Neuronal stem cell (in vitro differentiated cells): ENCODE measurements around the gene MAN1B1.

Experiments
- DNase-seq: peaks from one replicate; pipeline ENCODE4 v3.0.0-alpha.2; 2013; ENCODE audit warnings: low spot score
- H2AFZ ChIP-seq: one replicate; pipeline ENCODE4 v1.6.1; 2013; ENCODE audit warnings: mild to moderate bottlenecking, low read length, inconsistent platforms
- H2AK5ac ChIP-seq: 2 replicates; pipeline ENCODE4 v1.6.1; 2013; ENCODE audit warnings: low read depth, mild to moderate bottlenecking, inconsistent platforms, low read length, moderate library complexity, mixed read lengths
- H2BK120ac ChIP-seq: 2 replicates; pipeline ENCODE4 v1.6.1; 2013; ENCODE audit warnings: low read depth, mild to moderate bottlenecking, inconsistent platforms, low read length, moderate library complexity, mixed read lengths
- H2BK12ac ChIP-seq: one replicate; pipeline ENCODE4 v1.6.1; 2013; ENCODE audit warnings: low read length, inconsistent platforms
- H2BK15ac ChIP-seq: 2 replicates; pipeline ENCODE4 v1.6.1; 2013; ENCODE audit warnings: mild to moderate bottlenecking, low read length, inconsistent platforms, mixed read lengths
- H2BK5ac ChIP-seq: one replicate; pipeline ENCODE4 v1.6.1; 2013; ENCODE audit warnings: inconsistent platforms, mild to moderate bottlenecking, low read length, moderate library complexity
- H3K14ac ChIP-seq: one replicate; pipeline ENCODE4 v1.6.1; 2013; ENCODE audit warnings: low read length, inconsistent platforms
- H3K18ac ChIP-seq: 2 replicates; pipeline ENCODE4 v1.6.1; 2013; ENCODE audit warnings: low read length, inconsistent platforms
- H3K23ac ChIP-seq: 2 replicates; pipeline ENCODE4 v1.6.1; 2013; ENCODE audit warnings: low read depth, mild to moderate bottlenecking, mixed read lengths, low read length, inconsistent platforms; ENCODE audit not compliant: poor library complexity
- H3K27ac ChIP-seq: replicated peaks from 3 replicates; pipeline ENCODE4 v1.5.1; 2013; ENCODE audit warnings: low read length, inconsistent platforms
- H3K27me3 ChIP-seq, 3 experiments: 2 replicates each; pipeline ENCODE4 v1.6.1; 2013; ENCODE audit warnings: low read length in 3 of 3, mild to moderate bottlenecking in 2 of 3, inconsistent platforms in 1 of 3, low read depth in 1 of 3, mixed read lengths in 1 of 3, moderate library complexity in 1 of 3; ENCODE audit not compliant: control insufficient read depth in 3 of 3, insufficient read depth in 3 of 3
- H3K36me3 ChIP-seq, 2 donors: replicated peaks in 1 of 2; 2 replicates each; pipeline ENCODE4 v1.6.1; 2013; ENCODE audit warnings: low read length in 2 of 2; ENCODE audit not compliant: control insufficient read depth in 2 of 2, insufficient read depth in 2 of 2
- H3K4ac ChIP-seq: 2 replicates; pipeline ENCODE4 v1.6.1; 2013; ENCODE audit warnings: inconsistent platforms, mild to moderate bottlenecking, low read length, moderate library complexity
- H3K4me1 ChIP-seq, 2 donors: 1 replicate in 1 of 2; 2 replicates in 1 of 2; pipeline ENCODE4 v1.6.1; 2013; ENCODE audit warnings: low read length in 2 of 2, low read depth in 1 of 2; ENCODE audit not compliant: control insufficient read depth in 2 of 2, insufficient read depth in 1 of 2
- H3K4me2 ChIP-seq: one replicate; pipeline ENCODE4 v1.6.1; 2013; ENCODE audit warnings: mild to moderate bottlenecking, low read length, inconsistent platforms; ENCODE audit not compliant: insufficient read depth, poor library complexity, severe bottlenecking
- H3K4me3 ChIP-seq, 2 donors: 2 replicates each; pipeline ENCODE4 v1.5.1; 2013; ENCODE audit warnings: low read length in 2 of 2, mild to moderate bottlenecking in 2 of 2, inconsistent platforms in 1 of 2, moderate library complexity in 1 of 2
- H3K79me1 ChIP-seq: one replicate; pipeline ENCODE4 v1.6.1; 2013; ENCODE audit warnings: low read depth, mild to moderate bottlenecking, inconsistent platforms, low read length, moderate library complexity
- H3K9ac ChIP-seq: one replicate; pipeline ENCODE4 v1.6.1; 2013; ENCODE audit warnings: mild to moderate bottlenecking, low read depth, low read length, inconsistent platforms; ENCODE audit not compliant: poor library complexity
- H3K9me3 ChIP-seq, 2 donors: replicated peaks in 1 of 2; 2 replicates each; pipeline versions ENCODE3 to v1.6.1; 2013; ENCODE audit warnings: low read length in 2 of 2, mild to moderate bottlenecking in 2 of 2, inconsistent platforms in 1 of 2, low read depth in 1 of 2, mixed read lengths in 1 of 2, moderate library complexity in 1 of 2; ENCODE audit not compliant: control insufficient read depth in 2 of 2, insufficient read depth in 1 of 2
- H4K8ac ChIP-seq: one replicate; pipeline ENCODE4 v1.6.1; 2013; ENCODE audit warnings: low read depth, mild to moderate bottlenecking, inconsistent platforms, low read length, moderate library complexity
- H4K91ac ChIP-seq: one replicate; pipeline ENCODE4 v1.6.1; 2013; ENCODE audit warnings: low read length, low read depth, mild to moderate bottlenecking, inconsistent platforms; ENCODE audit not compliant: poor library complexity
- WGBS, 2 donors: extraction: QIAGEN DNeasy Blood & Tissue Kit; methylation state at CpG; one replicate each; pipeline ENCODE4 v1.1.7; 2013; ENCODE audit warnings: missing lambda C conversion rate in 2 of 2, mixed read lengths in 1 of 2; ENCODE audit not compliant: insufficient read length in 2 of 2, insufficient replicate concordance in 1 of 2; ENCODE audit errors: extremely low coverage in 2 of 2; 5-methylcytosine and 5-hydroxymethylcytosine counted together

Gene MAN1B1

DNA sequence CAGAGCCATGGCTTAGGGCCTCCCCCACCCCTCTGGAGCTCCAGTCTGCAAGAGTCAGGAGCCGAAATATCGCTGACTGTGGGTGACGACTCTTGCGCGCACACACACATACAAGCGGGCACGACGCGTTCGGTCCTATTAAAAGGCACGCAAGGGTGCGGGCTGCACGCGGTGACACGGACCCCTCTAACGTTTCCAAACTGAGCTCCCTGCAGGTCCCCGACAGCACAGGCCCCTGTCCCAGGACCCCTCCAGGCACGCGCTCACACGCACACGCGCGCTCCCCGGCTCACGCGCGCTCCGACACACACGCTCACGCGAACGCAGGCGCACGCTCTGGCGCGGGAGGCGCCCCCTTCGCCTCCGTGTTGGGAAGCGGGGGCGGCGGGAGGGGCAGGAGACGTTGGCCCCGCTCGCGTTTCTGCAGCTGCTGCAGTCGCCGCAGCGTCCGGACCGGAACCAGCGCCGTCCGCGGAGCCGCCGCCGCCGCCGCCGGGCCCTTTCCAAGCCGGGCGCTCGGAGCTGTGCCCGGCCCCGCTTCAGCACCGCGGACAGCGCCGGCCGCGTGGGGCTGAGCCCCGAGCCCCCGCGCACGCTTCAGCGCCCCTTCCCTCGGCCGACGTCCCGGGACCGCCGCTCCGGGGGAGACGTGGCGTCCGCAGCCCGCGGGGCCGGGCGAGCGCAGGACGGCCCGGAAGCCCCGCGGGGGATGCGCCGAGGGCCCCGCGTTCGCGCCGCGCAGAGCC, 52.1 kb downstream of the MAN1B1 start, which contains the start of gene GRIN1:
Gene GRIN1 (plus strand): TSS at position 433 of the 746 bp plus-strand sequence. CDS start 333 bp downstream, outside the sequence.
- peaks cover 2% of the 10 kb centered on the region for H3K79me1 ChIP-seq
- H4K91ac ChIP-seq, result no peak within 1 kb of the TSS
- no peak within 1 kb of the TSS for H3K27ac ChIP-seq
- peak within 1 kb of the TSS; percentile 44 for H3K9ac ChIP-seq
- H2BK5ac ChIP-seq, result no peak within 1 kb of the TSS
- H3K9me3 ChIP-seq, result peaks cover 0 to 5% of the 10 kb centered on the region in 2 donors
- peak within 1 kb of the TSS; percentile 73 for H3K23ac ChIP-seq
- peak within 1 kb of the TSS; percentile 2 for H3K4me2 ChIP-seq
- H3K4me1 ChIP-seq, result peaks cover 0 to 2% of the 10 kb centered on the region in 2 donors
- H2BK120ac ChIP-seq, result no peak within 1 kb of the TSS
- H4K8ac ChIP-seq, result no peak within 1 kb of the TSS
- H2AK5ac ChIP-seq, result no peak within 1 kb of the TSS
- H3K4ac ChIP-seq, result no peak within 1 kb of the TSS
- no CpG with 5 or more reads among the region's 104 CpGs for WGBS, 2 donors
- H3K18ac ChIP-seq, result no peak within 1 kb of the TSS
- H3K4me3 ChIP-seq, result peak within 1 kb of the TSS in 1 of 2 donors; percentile 68
- peaks cover 10 to 84% (median 76%) of the 10 kb centered on the region in 3 experiments for H3K27me3 ChIP-seq
- no peak within 1 kb of the TSS for H2BK12ac ChIP-seq
- no peaks in the 10 kb centered on the region for H3K36me3 ChIP-seq
- DNase-seq, result peak; percentile 60
- H2AFZ ChIP-seq, result no peak within 1 kb of the TSS
- H3K14ac ChIP-seq, result peak within 1 kb of the TSS; percentile 89
- no peak within 1 kb of the TSS for H2BK15ac ChIP-seq

DNA sequence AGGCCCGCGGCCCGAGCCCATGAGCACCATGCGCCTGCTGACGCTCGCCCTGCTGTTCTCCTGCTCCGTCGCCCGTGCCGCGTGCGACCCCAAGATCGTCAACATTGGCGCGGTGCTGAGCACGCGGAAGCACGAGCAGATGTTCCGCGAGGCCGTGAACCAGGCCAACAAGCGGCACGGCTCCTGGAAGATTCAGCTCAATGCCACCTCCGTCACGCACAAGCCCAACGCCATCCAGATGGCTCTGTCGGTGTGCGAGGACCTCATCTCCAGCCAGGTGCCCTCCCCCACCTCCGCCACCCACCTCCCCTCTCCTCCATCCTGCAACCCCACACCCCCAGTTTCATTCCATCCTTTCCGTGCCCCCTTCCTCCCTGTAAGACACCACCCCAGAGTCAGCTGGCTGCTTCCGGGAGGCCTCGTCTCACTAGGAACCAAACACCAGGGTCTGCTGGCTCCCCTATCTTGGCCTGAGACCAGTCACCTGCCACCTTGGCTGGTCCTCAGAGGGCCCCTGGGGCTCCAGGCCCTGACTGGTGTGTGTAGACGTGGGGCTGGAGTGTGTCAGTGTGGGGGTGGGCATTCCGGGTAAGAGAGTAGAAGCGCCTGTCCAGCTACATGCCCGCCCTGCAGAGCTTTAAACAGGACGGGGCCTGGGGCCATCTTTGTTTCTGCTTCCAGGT, 52.8 kb downstream of the MAN1B1 start:
- Histone ChIP-seq H4K91ac (no peak overlapping the region), H3K4ac (no peak overlapping the region), H4K8ac (no peak overlapping the region), H2AFZ (no peak overlapping the region), H2BK5ac (no peak overlapping the region), H2AK5ac (no peak overlapping the region), H3K18ac (no peak overlapping the region), H3K9me3 (peaks cover 0 to 5% of the 10 kb centered on the region in 2 donors), H3K14ac (peak overlapping the region; percentile 89), H3K23ac (peak overlapping the region; percentile 68), H3K4me2 (no peak overlapping the region), H2BK15ac (no peak overlapping the region), H3K4me3 (peak overlapping the region in 1 of 2 donors; percentile 68), H2BK12ac (no peak overlapping the region), H2BK120ac (no peak overlapping the region), H3K79me1 (peaks cover 2% of the 10 kb centered on the region), H3K9ac (peak overlapping the region; percentile 44), H3K36me3 (no peaks in the 10 kb centered on the region), H3K27ac (no peak overlapping the region), H3K4me1 (peaks cover 0 to 2% of the 10 kb centered on the region in 2 donors), H3K27me3 (peaks cover 10 to 87% (median 76%) of the 10 kb centered on the region in 3 experiments)
- WGBS, 2 donors, result no CpG with 5 or more reads among the region's 37 CpGs
- no peak for DNase-seq

DNA sequence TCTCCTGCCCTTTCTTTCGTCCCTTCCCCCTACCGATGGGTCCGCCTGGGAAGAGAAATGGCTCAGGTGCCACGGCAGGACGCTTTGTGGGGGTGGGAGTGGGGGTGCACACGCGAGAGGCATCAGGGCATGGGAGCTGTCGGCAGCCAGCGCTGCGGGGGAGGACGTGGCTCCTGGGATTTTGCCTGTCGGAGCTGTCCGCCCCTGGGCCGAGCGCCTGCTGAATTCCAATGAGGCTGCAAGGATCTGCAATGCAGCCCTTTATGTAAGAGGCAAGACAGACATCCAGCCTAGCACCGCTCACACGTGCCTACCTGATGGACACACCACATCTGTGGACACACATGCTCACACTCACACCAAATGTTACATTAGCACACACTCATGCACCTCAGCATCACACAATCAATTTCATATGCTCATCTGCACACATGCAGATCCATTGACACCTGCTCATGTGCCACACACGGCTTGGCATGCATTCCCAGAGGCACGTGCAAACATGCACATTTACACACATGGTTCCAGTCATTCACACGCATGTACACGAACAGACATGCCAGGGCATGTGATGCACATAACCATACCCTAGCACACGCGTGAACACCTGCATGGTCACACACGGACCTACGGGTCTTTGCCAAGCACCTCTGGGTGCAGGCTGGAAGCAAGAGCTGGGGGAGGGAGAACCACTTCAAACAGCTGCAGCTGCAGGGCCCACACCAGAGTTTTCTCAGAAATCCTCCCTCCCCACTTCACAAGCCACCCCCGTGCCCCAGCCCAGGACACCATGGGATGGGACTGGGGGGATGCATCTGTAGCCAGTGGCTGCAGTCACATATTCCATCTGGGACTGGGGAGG, 53.6 kb downstream of the MAN1B1 start:
- no CpG with 5 or more reads among the region's 26 CpGs for WGBS, 2 donors
- Histone ChIP-seq H3K4me3 (peak overlapping the region in 1 of 2 donors; percentile 3), H2AFZ (no peak overlapping the region), H2AK5ac (no peak overlapping the region), H3K9ac (peak overlapping the region; percentile 50), H3K4me2 (no peak overlapping the region), H3K23ac (peak overlapping the region; percentile 68), H4K8ac (no peak overlapping the region), H3K27me3 (peaks cover 10 to 87% (median 76%) of the 10 kb centered on the region in 3 experiments), H2BK12ac (no peak overlapping the region), H3K27ac (no peak overlapping the region), H3K18ac (no peak overlapping the region), H4K91ac (no peak overlapping the region), H3K4me1 (peaks cover 0 to 2% of the 10 kb centered on the region in 2 donors), H3K4ac (no peak overlapping the region), H3K14ac (no peak overlapping the region), H2BK15ac (no peak overlapping the region), H3K36me3 (no peaks in the 10 kb centered on the region), H2BK5ac (no peak overlapping the region), H3K79me1 (peaks cover 2% of the 10 kb centered on the region), H3K9me3 (peaks cover 0 to 5% of the 10 kb centered on the region in 2 donors), H2BK120ac (no peak overlapping the region)
- no peak for DNase-seq
